Measurements from ENCODE around the gene FGF18.

FGF18 gene

GRCh38 chr5:171424726-171425125 is 5.3 kb downstream of the FGF18 start:
- Mint-ChIP-seq H3K4me1 (peaks cover 3% of the 10 kb centered on the region), H3K4me3 (no peak overlapping the region), H3K9me3 (no peaks in the 10 kb centered on the region), H3K36me3 (no peaks in the 10 kb centered on the region), H3K27me3 (peaks cover 3% of the 10 kb centered on the region), H3K27ac (no peak overlapping the region)
- no peak for ATAC-seq (ENCODE audit: low read depth)
- no peak for DNase-seq (ENCODE audit: low spot score in 2 of 2)

- no peak for ATAC-seq (ENCODE audit: low read depth)
- H3K4me1 Mint-ChIP-seq: no peaks in the 10 kb centered on the region
- DNase-seq (ENCODE audit: low spot score in 2 of 2): no peak
- H3K36me3 Mint-ChIP-seq: no peaks in the 10 kb centered on the region
- peaks cover 1% of the 10 kb centered on the region for H3K27me3 Mint-ChIP-seq
- H3K9me3 Mint-ChIP-seq: no peaks in the 10 kb centered on the region
- no peak overlapping the region for H3K4me3 Mint-ChIP-seq
- H3K27ac Mint-ChIP-seq: no peak overlapping the region
Measured at GRCh38 chr5:171425596-171426244, 6.3 kb downstream of the FGF18 start.

GRCh38 chr5:171426266-171426665 is 6.8 kb downstream of the FGF18 start:
- no peak for ATAC-seq (ENCODE audit: low read depth)
- DNase-seq (ENCODE audit: low spot score in 2 of 2): no peak
- no peak overlapping the region for H3K4me3 Mint-ChIP-seq
- H3K36me3 Mint-ChIP-seq: no peaks in the 10 kb centered on the region
- H3K27ac Mint-ChIP-seq: no peak overlapping the region
- H3K4me1 Mint-ChIP-seq: no peaks in the 10 kb centered on the region
- H3K9me3 Mint-ChIP-seq: no peaks in the 10 kb centered on the region
- peaks cover 1% of the 10 kb centered on the region for H3K27me3 Mint-ChIP-seq

- no peaks in the 10 kb centered on the region for H3K36me3 Mint-ChIP-seq
- no peak overlapping the region for H3K27ac Mint-ChIP-seq
- H3K27me3 Mint-ChIP-seq: peaks cover 1% of the 10 kb centered on the region
- H3K9me3 Mint-ChIP-seq: no peaks in the 10 kb centered on the region
- no peak overlapping the region for H3K4me3 Mint-ChIP-seq
- DNase-seq (ENCODE audit: low spot score in 2 of 2) (no peak), ATAC-seq (ENCODE audit: low read depth) (no peak)
- no peaks in the 10 kb centered on the region for H3K4me1 Mint-ChIP-seq
Measured at GRCh38 chr5:171426680-171427079, 7.2 kb downstream of the FGF18 start.

- Mint-ChIP-seq H3K4me1 (no peaks in the 10 kb centered on the region), H3K36me3 (no peaks in the 10 kb centered on the region), H3K27me3 (peaks cover 1% of the 10 kb centered on the region), H3K9me3 (no peaks in the 10 kb centered on the region), H3K27ac (no peak overlapping the region), H3K4me3 (no peak overlapping the region)
- DNase-seq (ENCODE audit: low spot score in 2 of 2) (no peak), ATAC-seq (ENCODE audit: low read depth) (no peak)
Measured at GRCh38 chr5:171427318-171428167, 8.1 kb downstream of the FGF18 start.

- Mint-ChIP-seq H3K27ac (no peak overlapping the region), H3K9me3 (no peaks in the 10 kb centered on the region), H3K36me3 (no peaks in the 10 kb centered on the region), H3K4me1 (no peaks in the 10 kb centered on the region), H3K4me3 (no peak overlapping the region), H3K27me3 (peaks cover 1% of the 10 kb centered on the region)
- DNase-seq (ENCODE audit: low spot score in 2 of 2): no peak
- ATAC-seq (ENCODE audit: low read depth): no peak
Measured at GRCh38 chr5:171428168-171428696, 8.8 kb downstream of the FGF18 start.

GRCh38 chr5:171428809-171429542 is 9.5 kb downstream of the FGF18 start:
- peaks cover 1% of the 10 kb centered on the region for H3K27me3 Mint-ChIP-seq
- H3K27ac Mint-ChIP-seq: no peak overlapping the region
- H3K4me3 Mint-ChIP-seq: no peak overlapping the region
- no peak for DNase-seq (ENCODE audit: low spot score in 2 of 2)
- no peaks in the 10 kb centered on the region for H3K9me3 Mint-ChIP-seq
- no peak for ATAC-seq (ENCODE audit: low read depth)
- H3K4me1 Mint-ChIP-seq: no peaks in the 10 kb centered on the region
- no peaks in the 10 kb centered on the region for H3K36me3 Mint-ChIP-seq

- ATAC-seq (ENCODE audit: low read depth) (no peak), DNase-seq (ENCODE audit: low spot score in 2 of 2) (no peak)
- Mint-ChIP-seq H3K9me3 (no peaks in the 10 kb centered on the region), H3K4me3 (no peak overlapping the region), H3K27ac (no peak overlapping the region), H3K36me3 (no peaks in the 10 kb centered on the region), H3K27me3 (peaks cover 1% of the 10 kb centered on the region), H3K4me1 (no peaks in the 10 kb centered on the region)
Measured at GRCh38 chr5:171429543-171429910, 10.1 kb downstream of the FGF18 start.

GRCh38 chr5:171431251-171431777 is 11.9 kb downstream of the FGF18 start:
- ATAC-seq (ENCODE audit: low read depth): no peak
- H3K9me3 Mint-ChIP-seq: no peaks in the 10 kb centered on the region
- DNase-seq (ENCODE audit: low spot score in 2 of 2): no peak
- H3K27me3 Mint-ChIP-seq: peaks cover 1% of the 10 kb centered on the region
- no peaks in the 10 kb centered on the region for H3K4me1 Mint-ChIP-seq
- H3K4me3 Mint-ChIP-seq: no peak overlapping the region
- H3K27ac Mint-ChIP-seq: no peak overlapping the region
- H3K36me3 Mint-ChIP-seq: no peaks in the 10 kb centered on the region

GRCh38 chr5:171432076-171432475 is 12.6 kb downstream of the FGF18 start:
- DNase-seq (ENCODE audit: low spot score in 2 of 2): no peak
- H3K27me3 Mint-ChIP-seq: peaks cover 1% of the 10 kb centered on the region
- H3K9me3 Mint-ChIP-seq: no peaks in the 10 kb centered on the region
- ATAC-seq (ENCODE audit: low read depth): no peak
- no peaks in the 10 kb centered on the region for H3K36me3 Mint-ChIP-seq
- H3K27ac Mint-ChIP-seq: no peak overlapping the region
- H3K4me1 Mint-ChIP-seq: no peaks in the 10 kb centered on the region
- no peak overlapping the region for H3K4me3 Mint-ChIP-seq

- Mint-ChIP-seq H3K27ac (no peak overlapping the region), H3K4me3 (no peak overlapping the region), H3K4me1 (no peaks in the 10 kb centered on the region), H3K9me3 (no peaks in the 10 kb centered on the region), H3K36me3 (no peaks in the 10 kb centered on the region), H3K27me3 (peaks cover 1% of the 10 kb centered on the region)
- no peak for ATAC-seq (ENCODE audit: low read depth)
- no peak for DNase-seq (ENCODE audit: low spot score in 2 of 2)
Measured at GRCh38 chr5:171432583-171433351, 13.3 kb downstream of the FGF18 start.

GRCh38 chr5:171433352-171433698 is 13.9 kb downstream of the FGF18 start:
- Mint-ChIP-seq H3K27ac (no peak overlapping the region), H3K27me3 (peaks cover 1% of the 10 kb centered on the region), H3K36me3 (no peaks in the 10 kb centered on the region), H3K4me1 (no peaks in the 10 kb centered on the region), H3K9me3 (no peaks in the 10 kb centered on the region), H3K4me3 (no peak overlapping the region)
- no peak for DNase-seq (ENCODE audit: low spot score in 2 of 2)
- no peak for ATAC-seq (ENCODE audit: low read depth)

- Mint-ChIP-seq H3K9me3 (no peaks in the 10 kb centered on the region), H3K27me3 (peaks cover 1% of the 10 kb centered on the region), H3K36me3 (no peaks in the 10 kb centered on the region), H3K4me3 (no peak overlapping the region), H3K27ac (no peak overlapping the region), H3K4me1 (no peaks in the 10 kb centered on the region)
- ATAC-seq (ENCODE audit: low read depth): no peak
- no peak for DNase-seq (ENCODE audit: low spot score in 2 of 2)
Measured at GRCh38 chr5:171433982-171434676, 14.7 kb downstream of the FGF18 start.

Data from memory B cell (primary cell).